ENCODE results near the gene TTLL10.

GRCh38 chr1:1124508-1124785 is 49.2 kb upstream of the TTLL10 start:
- no peak for TF ChIP-seq CTCF (IDR thresholded peaks at IDR 0.05)
- TF ChIP-seq POLR2A (IDR thresholded peaks at IDR 0.05), result no peak

All from esophagus squamous epithelium (tissue), 4 donors.